ENCODE results near the gene SOCS7. TPM values are rescaled to one million over a fixed set of nuclear protein-coding genes. Genes with fewer than 3 reads are reported as not detected.

Gene SOCS7
- total RNA-seq, 4 donors from 2014 or later = 5.9 to 21.8 (median 15.0) TPM

DNA sequence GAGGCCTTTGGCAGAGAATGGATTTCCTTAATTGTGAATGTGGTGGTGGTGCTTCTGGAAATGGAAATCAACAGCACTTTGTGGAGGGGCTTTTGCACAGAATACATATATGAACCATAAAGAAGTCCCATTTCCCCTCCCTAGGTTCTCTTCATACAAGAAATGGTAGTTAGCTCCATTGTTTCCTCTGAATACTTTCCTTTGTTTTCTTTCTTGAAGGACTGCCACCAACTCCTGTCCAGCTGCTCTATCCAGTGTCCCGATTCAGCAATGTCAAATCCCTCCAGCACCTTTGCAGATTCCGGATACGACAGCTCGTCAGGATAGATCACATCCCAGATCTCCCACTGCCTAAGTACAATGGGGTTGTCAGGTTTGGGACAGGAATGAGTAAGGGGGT, 43.4 kb downstream of the SOCS7 start:
- 80 to 92% methylated on average over 3 to 4 of the region's 4 CpGs for WGBS, 2 donors
- intact Hi-C loops (cut with DNase I) = no loop called here
- peaks cover 0 to 68% (median 34%) of the 10 kb centered on the region in 3 donors for H3K36me3 ChIP-seq

DNA sequence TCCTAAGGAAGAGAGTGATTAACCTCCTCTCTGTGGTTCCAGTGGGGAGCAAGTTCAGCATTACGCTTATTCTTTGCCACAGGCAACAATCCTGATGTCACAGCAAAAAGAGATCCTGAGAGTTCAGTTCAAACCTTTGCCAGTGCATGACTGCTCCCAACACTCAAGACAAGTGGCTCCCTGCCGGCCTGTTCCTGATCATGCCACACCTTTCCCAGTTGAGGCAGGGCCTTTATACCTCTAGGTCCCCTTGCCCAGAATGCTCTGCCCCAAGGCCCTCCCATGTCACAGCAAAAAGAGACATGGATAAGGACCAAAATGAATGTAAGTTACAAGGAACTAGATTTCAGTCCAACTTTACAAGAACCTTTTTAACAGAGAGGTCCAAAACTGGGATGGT, 45.6 kb downstream of the SOCS7 start:
- DNase-seq = no peak
- peaks cover 0 to 90% (median 41%) of the 10 kb centered on the region in 3 donors for H3K36me3 ChIP-seq

More for the DNA sequence above, 43.4 kb downstream of the SOCS7 start:
- no peak overlapping the region for H3K4me3 ChIP-seq
- DNase-seq = no peak
- no peak overlapping the region for H3K27ac ChIP-seq
- no peaks in the 10 kb centered on the region for H3K27me3 ChIP-seq
- TF ChIP-seq, protein P1, sequence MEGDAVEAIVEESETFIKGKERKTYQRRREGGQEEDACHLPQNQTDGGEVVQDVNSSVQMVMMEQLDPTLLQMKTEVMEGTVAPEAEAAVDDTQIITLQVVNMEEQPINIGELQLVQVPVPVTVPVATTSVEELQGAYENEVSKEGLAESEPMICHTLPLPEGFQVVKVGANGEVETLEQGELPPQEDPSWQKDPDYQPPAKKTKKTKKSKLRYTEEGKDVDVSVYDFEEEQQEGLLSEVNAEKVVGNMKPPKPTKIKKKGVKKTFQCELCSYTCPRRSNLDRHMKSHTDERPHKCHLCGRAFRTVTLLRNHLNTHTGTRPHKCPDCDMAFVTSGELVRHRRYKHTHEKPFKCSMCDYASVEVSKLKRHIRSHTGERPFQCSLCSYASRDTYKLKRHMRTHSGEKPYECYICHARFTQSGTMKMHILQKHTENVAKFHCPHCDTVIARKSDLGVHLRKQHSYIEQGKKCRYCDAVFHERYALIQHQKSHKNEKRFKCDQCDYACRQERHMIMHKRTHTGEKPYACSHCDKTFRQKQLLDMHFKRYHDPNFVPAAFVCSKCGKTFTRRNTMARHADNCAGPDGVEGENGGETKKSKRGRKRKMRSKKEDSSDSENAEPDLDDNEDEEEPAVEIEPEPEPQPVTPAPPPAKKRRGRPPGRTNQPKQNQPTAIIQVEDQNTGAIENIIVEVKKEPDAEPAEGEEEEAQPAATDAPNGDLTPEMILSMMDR (IDR thresholded peaks at IDR 0.05) = no peak
- TF ChIP-seq POLR2A (IDR thresholded peaks at IDR 0.05) = no peak
- no peaks in the 10 kb centered on the region for H3K9me3 ChIP-seq
- no peaks in the 10 kb centered on the region for H3K4me1 ChIP-seq

DNA sequence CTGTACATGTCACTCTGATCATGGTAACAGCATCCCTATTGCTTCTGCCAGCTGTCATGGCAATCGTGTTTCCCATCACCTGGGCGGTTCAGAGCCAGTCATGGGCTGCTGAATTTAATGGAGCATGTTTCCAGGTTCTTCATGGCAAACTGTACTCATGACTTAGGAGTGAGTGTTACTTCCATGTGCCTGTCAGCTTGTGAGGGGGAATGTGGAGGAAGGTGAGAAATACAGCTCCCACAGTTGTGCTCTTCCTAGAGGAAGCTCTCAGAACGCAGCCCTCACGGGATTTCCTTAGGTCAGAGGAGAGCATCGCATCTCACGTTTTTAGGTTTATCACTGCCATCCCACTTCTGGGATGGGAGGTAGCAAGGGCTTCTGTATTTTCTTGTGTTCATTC, 48.6 kb downstream of the SOCS7 start:
- Histone ChIP-seq H3K36me3 (peaks cover 0 to 77% (median 30%) of the 10 kb centered on the region in 3 donors), H3K27me3 (no peaks in the 10 kb centered on the region), H3K4me3 (no peak overlapping the region), H3K4me1 (peaks cover 0 to 4% (median 0%) of the 10 kb centered on the region in 3 donors), H3K27ac (no peak overlapping the region), H3K9me3 (no peaks in the 10 kb centered on the region)
- DNase-seq = no peak
- WGBS, 2 donors = 80 to 82% methylated on average over 5 of the region's 6 CpGs
- TF ChIP-seq POLR2A (IDR thresholded peaks at IDR 0.05) = no peak
- TF ChIP-seq, protein P1 (IDR thresholded peaks at IDR 0.05) = no peak
- intact Hi-C loops (cut with DNase I) = no loop called here

More for the DNA sequence above, 45.6 kb downstream of the SOCS7 start:
- 80 to 84% methylated on average over 1 to 2 of the region's 2 CpGs for WGBS, 2 donors
- Histone ChIP-seq H3K9me3 (no peaks in the 10 kb centered on the region), H3K4me1 (no peaks in the 10 kb centered on the region), H3K27ac (no peak overlapping the region), H3K4me3 (no peak overlapping the region), H3K27me3 (no peaks in the 10 kb centered on the region)
- TF ChIP-seq POLR2A (IDR thresholded peaks at IDR 0.05) = no peak
- TF ChIP-seq, protein P1 (IDR thresholded peaks at IDR 0.05) = no peak
- intact Hi-C loops (cut with DNase I) = no loop called here

DNA sequence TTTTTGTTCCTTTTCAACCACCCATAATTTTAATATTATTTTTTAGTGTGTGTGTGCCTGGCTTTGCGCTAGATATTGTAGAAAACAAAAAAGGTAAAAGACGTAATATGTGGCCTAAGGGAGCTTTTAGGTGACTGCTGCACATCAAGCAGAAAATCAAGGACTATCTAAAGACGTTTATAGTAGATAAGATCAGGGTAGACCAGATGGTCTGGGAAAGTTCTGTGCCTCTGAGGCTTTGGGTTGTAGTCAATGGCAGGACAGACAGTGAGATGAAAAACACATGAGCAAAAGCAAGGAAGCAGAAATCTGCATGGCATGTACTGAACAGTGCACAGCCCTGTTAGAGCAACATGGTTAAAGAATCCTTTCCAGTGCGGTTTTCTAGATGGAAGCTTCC, 49.8 kb downstream of the SOCS7 start:
- Histone ChIP-seq H3K27me3 (no peaks in the 10 kb centered on the region), H3K4me3 (no peak overlapping the region), H3K9me3 (no peaks in the 10 kb centered on the region), H3K4me1 (peaks cover 0 to 4% (median 0%) of the 10 kb centered on the region in 3 donors), H3K27ac (no peak overlapping the region), H3K36me3 (peaks cover 0 to 65% (median 23%) of the 10 kb centered on the region in 3 donors)
- TF ChIP-seq, protein P1 (IDR thresholded peaks at IDR 0.05) = no peak
- no peak for TF ChIP-seq POLR2A (IDR thresholded peaks at IDR 0.05)
- intact Hi-C loops (cut with DNase I) = no loop called here
- DNase-seq = no peak
- 74 to 75% methylated on average over 4 of the region's 4 CpGs for WGBS, 2 donors

DNA sequence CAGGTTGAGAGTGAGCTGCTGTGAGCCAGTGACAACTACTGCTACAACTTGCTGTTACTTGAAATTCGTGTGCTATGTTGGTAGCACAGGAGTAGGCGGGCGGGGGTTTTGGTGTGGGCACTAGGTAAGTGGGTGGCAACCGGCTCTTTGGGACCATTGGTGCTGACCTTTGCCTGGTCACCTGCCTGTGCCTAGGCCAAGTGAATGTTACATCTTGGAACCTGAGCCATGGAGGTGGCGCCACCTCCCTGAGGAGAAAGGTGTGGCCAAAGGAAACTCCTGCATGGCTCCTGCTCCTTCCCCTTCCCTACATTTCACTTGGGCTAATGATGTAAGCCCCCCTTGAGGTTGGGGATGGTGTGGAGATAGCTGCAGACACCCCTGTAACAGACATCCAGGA, 51.3 kb downstream of the SOCS7 start:
- intact Hi-C loops (cut with DNase I) = no loop called here
- no peaks in the 10 kb centered on the region for H3K9me3 ChIP-seq
- no peaks in the 10 kb centered on the region for H3K27me3 ChIP-seq
- DNase-seq = no peak
- H3K4me3 ChIP-seq = no peak overlapping the region
- H3K4me1 ChIP-seq = peaks cover 0 to 4% (median 0%) of the 10 kb centered on the region in 3 donors
- TF ChIP-seq POLR2A (IDR thresholded peaks at IDR 0.05) = no peak
- TF ChIP-seq, protein P1 (IDR thresholded peaks at IDR 0.05) = peak in 2 of 6 experiments; percentile 4 to 29
- WGBS, 2 donors = 92% methylated on average over 4 of the region's 5 CpGs; no CpG with 5 or more reads in 1 of the 2 donors
- H3K36me3 ChIP-seq = peaks cover 0 to 51% (median 12%) of the 10 kb centered on the region in 3 donors
- H3K27ac ChIP-seq = no peak overlapping the region
